Natural killer cell (primary cell): ENCODE data around the gene POLR3B. TPM values are rescaled to one million over a fixed set of nuclear protein-coding genes. Genes with fewer than 3 reads are reported as not detected.

ENCODE experiments used
- ATAC-seq, 3 donors: fragments of 150-1000 bp in 2 of 3; fragments of 200-7000 bp in 1 of 3; cut with Tn5 transposase; 1 replicate in 1 of 3; 2 replicates in 2 of 3; pipeline ENCODE4 v1.10.0; 2021; ENCODE audit warnings: mild to moderate bottlenecking in 2 of 3, moderate library complexity in 2 of 3
- DNase-seq, 2 donors: peaks; one replicate each; pipeline versions ENCODE4 v3.0.0 to v3.0.0-alpha.2; 2013 to 2021; ENCODE audit warnings: mixed read lengths in 1 of 2
- H3K27ac ChIP-seq: one replicate; pipeline ENCODE4 v1.5.1; 2013; ENCODE audit warnings: mild to moderate bottlenecking, low read length
- H3K27me3 ChIP-seq: one replicate; pipeline ENCODE4 v1.6.1; 2013; ENCODE audit warnings: low read length; ENCODE audit not compliant: control insufficient read depth, insufficient read depth
- H3K36me3 ChIP-seq: one replicate; pipeline ENCODE4 v1.6.1; 2013; ENCODE audit warnings: low read length; ENCODE audit not compliant: control insufficient read depth, insufficient read depth
- H3K4me1 ChIP-seq: one replicate; pipeline ENCODE4 v1.6.1; 2013; ENCODE audit warnings: low read length; ENCODE audit not compliant: control insufficient read depth, insufficient read depth
- H3K4me3 ChIP-seq: one replicate; pipeline ENCODE4 v1.5.1; 2013; ENCODE audit warnings: low read length
- H3K9me3 ChIP-seq: one replicate; pipeline ENCODE4 v1.6.1; 2013; ENCODE audit warnings: low read length; ENCODE audit not compliant: control insufficient read depth, insufficient read depth
- H3K27ac Mint-ChIP-seq, 2 donors: one replicate each; pipeline ENCODE4 v1.8.0; 2022; ENCODE audit warnings: mild to moderate bottlenecking in 2 of 2, mixed read lengths in 2 of 2, moderate library complexity in 1 of 2
- H3K27me3 Mint-ChIP-seq, 2 donors: one replicate each; pipeline ENCODE4 v1.8.0; 2022; ENCODE audit warnings: low read depth in 2 of 2, mixed read lengths in 2 of 2
- H3K36me3 Mint-ChIP-seq: one replicate; pipeline ENCODE4 v1.8.0; 2022; ENCODE audit warnings: mixed read lengths
- H3K4me1 Mint-ChIP-seq, 2 donors: one replicate each; pipeline ENCODE4 v1.8.0; 2022; ENCODE audit warnings: mixed read lengths in 2 of 2
- H3K4me3 Mint-ChIP-seq: one replicate; pipeline ENCODE4 v1.8.0; 2022; ENCODE audit warnings: mild to moderate bottlenecking, moderate library complexity, mixed read lengths
- H3K9me3 Mint-ChIP-seq, 2 donors: one replicate each; pipeline ENCODE4 v1.8.0; 2022; ENCODE audit warnings: mixed read lengths in 2 of 2
- CTCF ChIP-seq: fragments of 200-600 bp; IDR thresholded peaks from one replicate; pipeline ENCODE4 v1.8.0; 2022; ENCODE audit warnings: antibody characterized with exemption
- WGBS: methylation state at CpG from one replicate; pipeline ENCODE4 v1.1.7; 2013; ENCODE audit warnings: missing lambda C conversion rate; ENCODE audit not compliant: insufficient coverage; 5-methylcytosine and 5-hydroxymethylcytosine counted together
- intact Hi-C: fragments of 100-400 bp; cut with micrococcal nuclease; formaldehyde crosslinking; loops from one replicate; pipeline ENCODE4 v1.14.2; 2022
- total RNA-seq, 4 donors: library from RNA; stranded (reverse); fragments of 120-200 nt in 1 of 4; gene quantifications; one replicate each; pipeline versions ENCODE4 v1.2.3 to v1.2.4, GENCODE V29; 2013 to 2022

Gene POLR3B
- total RNA-seq, 3 donors from 2014 or later (not counting 1 experiment from before 2014, with no cell fraction given): 3.8 to 8.1 (median 5.4) TPM

GRCh38 chr12:106343214-106343528, 14.4 kb upstream of the POLR3B start:
- H3K9me3 Mint-ChIP-seq: no peaks in the 10 kb centered on the region
- ATAC-seq: no peak
- no peak for TF ChIP-seq CTCF
- H3K9me3 ChIP-seq: no peaks in the 10 kb centered on the region
- 100% methylated on average over 1 of the region's 2 CpGs for WGBS
- no peak overlapping the region for H3K27ac Mint-ChIP-seq
- H3K4me3 Mint-ChIP-seq: no peak overlapping the region
- peaks cover 31% of the 10 kb centered on the region for H3K36me3 ChIP-seq
- H3K27me3 Mint-ChIP-seq: no peaks in the 10 kb centered on the region
- peaks cover 5% of the 10 kb centered on the region for H3K36me3 Mint-ChIP-seq
- H3K27me3 ChIP-seq: no peaks in the 10 kb centered on the region
- intact Hi-C loops: no loop called here
- no peaks in the 10 kb centered on the region for H3K4me1 ChIP-seq
- H3K4me1 Mint-ChIP-seq: peaks cover 0 to 6% of the 10 kb centered on the region in 2 donors
- no peak for DNase-seq
- H3K27ac ChIP-seq: no peak overlapping the region
- no peak overlapping the region for H3K4me3 ChIP-seq

DNA sequence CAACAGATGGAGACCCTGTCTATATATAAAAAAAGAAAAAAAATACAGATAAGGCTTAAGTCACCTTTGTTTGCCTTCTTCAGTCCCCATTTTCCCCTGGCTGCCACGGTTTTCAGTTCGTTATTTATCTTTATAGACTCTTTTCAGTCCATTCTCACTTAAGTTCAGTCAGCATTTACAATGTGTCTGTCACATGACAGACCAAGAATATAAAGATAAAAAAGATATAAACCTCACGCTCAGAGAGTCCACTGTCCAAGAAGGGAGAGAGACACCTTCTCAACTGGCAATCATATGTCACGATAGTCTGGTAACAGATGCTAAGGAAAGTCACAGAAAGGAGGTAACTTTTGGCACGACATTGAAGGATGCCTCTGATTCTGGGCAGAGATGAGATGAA, 13.4 kb upstream of the POLR3B start:
- intact Hi-C loops: no loop called here
- H3K36me3 ChIP-seq: peaks cover 36% of the 10 kb centered on the region

DNA sequence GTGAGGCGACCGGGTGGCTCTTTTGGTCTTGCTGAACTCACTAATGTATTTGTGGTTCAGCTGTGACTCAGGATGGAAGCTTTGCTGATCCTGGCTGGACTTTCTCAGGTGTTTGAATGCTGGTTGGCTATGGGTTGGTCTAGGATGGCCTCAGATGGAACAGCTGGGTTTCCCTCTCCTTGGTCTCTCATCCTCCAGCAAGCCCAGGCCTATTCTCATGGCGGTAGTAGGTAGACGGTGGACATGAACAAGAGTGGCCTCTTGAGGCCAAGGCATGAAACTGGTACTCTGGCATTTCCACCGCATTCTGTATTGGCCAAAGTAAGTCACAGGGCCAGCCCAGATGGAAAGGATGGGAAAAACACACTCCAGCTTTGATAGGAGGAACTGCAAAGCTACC, 11.8 kb upstream of the POLR3B start:
- no peaks in the 10 kb centered on the region for H3K9me3 Mint-ChIP-seq
- TF ChIP-seq CTCF: no peak
- ATAC-seq: peak in 1 of 3 donors; percentile 52
- intact Hi-C loops: no loop called here
- DNase-seq: peak in 1 of 2 donors; percentile 42
- no peaks in the 10 kb centered on the region for H3K27me3 Mint-ChIP-seq
- Histone ChIP-seq H3K4me1 (no peaks in the 10 kb centered on the region), H3K27me3 (no peaks in the 10 kb centered on the region), H3K9me3 (no peaks in the 10 kb centered on the region), H3K27ac (no peak overlapping the region), H3K36me3 (peaks cover 36% of the 10 kb centered on the region), H3K4me3 (no peak overlapping the region)
- no peak overlapping the region for H3K27ac Mint-ChIP-seq
- H3K36me3 Mint-ChIP-seq: no peaks in the 10 kb centered on the region
- WGBS: 74% methylated on average over 3 of the region's 5 CpGs
- H3K4me3 Mint-ChIP-seq: no peak overlapping the region
- no peaks in the 10 kb centered on the region for H3K4me1 Mint-ChIP-seq

More for the DNA sequence above, 13.4 kb upstream of the POLR3B start:
- Mint-ChIP-seq H3K9me3 (no peaks in the 10 kb centered on the region), H3K4me1 (peaks cover 0 to 6% of the 10 kb centered on the region in 2 donors), H3K4me3 (no peak overlapping the region), H3K36me3 (no peaks in the 10 kb centered on the region), H3K27me3 (no peaks in the 10 kb centered on the region), H3K27ac (no peak overlapping the region)
- no peak for DNase-seq
- no peaks in the 10 kb centered on the region for H3K9me3 ChIP-seq
- no peak overlapping the region for H3K27ac ChIP-seq
- ATAC-seq: no peak
- H3K4me3 ChIP-seq: no peak overlapping the region
- no peaks in the 10 kb centered on the region for H3K27me3 ChIP-seq
- no peaks in the 10 kb centered on the region for H3K4me1 ChIP-seq
- WGBS: 97% methylated on average over 5 of the region's 5 CpGs
- TF ChIP-seq CTCF: no peak

- Mint-ChIP-seq H3K9me3 (no peaks in the 10 kb centered on the region), H3K27ac (no peak overlapping the region), H3K36me3 (no peaks in the 10 kb centered on the region), H3K27me3 (no peaks in the 10 kb centered on the region), H3K4me3 (no peak overlapping the region), H3K4me1 (no peaks in the 10 kb centered on the region)
- Histone ChIP-seq H3K36me3 (peaks cover 18% of the 10 kb centered on the region), H3K9me3 (no peaks in the 10 kb centered on the region), H3K4me1 (no peaks in the 10 kb centered on the region), H3K27me3 (no peaks in the 10 kb centered on the region), H3K27ac (no peak overlapping the region), H3K4me3 (no peak overlapping the region)
- no peak for DNase-seq
- TF ChIP-seq CTCF: no peak
- intact Hi-C loops: no loop called here
- no peak for ATAC-seq
- 100% methylated on average over 1 of the region's 4 CpGs for WGBS
These were observed 9.1 kb upstream of the POLR3B start for GRCh38 chr12:106348411-106348810.
